GM12875 (cell line): ENCODE data around the gene SREBF1.

Source experiments
- H3K4me3 ChIP-seq: one replicate; pipeline ENCODE4 v1.5.1; 2011; ENCODE audit warnings: low read depth, low read length, control low read depth
- CTCF ChIP-seq: IDR thresholded peaks from 2 replicates; pipeline ENCODE4 v1.5.1; 2011; ENCODE audit warnings: low read depth, mild to moderate bottlenecking, control low read depth, inconsistent platforms, low read length, moderate library complexity, borderline replicate concordance; ENCODE audit not compliant: insufficient read depth

Gene SREBF1

DNA sequence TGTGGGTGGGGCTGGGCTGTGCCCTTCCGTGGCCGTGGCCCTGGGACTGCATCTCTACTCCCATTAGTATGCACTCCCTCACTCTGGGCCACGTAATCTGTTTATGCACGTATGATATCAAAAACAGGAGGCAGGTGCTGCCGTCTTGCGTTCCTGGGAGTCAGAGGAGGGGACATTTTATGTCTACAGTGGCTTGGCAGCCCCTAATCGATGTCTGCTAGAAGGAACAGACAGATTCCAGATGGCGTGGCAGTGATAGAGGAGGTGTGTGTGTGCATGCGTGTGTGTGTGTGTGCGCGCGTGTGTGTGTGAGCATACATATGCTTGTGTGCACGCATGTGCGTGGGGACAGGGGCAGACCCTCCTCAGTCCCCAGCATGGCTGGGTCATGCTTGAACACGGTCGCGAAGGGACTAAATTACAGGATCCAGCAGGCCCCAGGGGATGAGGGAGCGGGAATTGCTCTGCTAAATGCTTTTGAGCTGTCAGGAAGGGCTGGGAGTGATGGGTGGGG, 44.7 kb downstream of the SREBF1 start:
- TF ChIP-seq CTCF, result no peak
- H3K4me3 ChIP-seq, result no peak overlapping the region

GRCh38 chr17:17790637-17791464, 45.9 kb downstream of the SREBF1 start:
- H3K4me3 ChIP-seq, result no peak overlapping the region
- TF ChIP-seq CTCF, result no peak

GRCh38 chr17:17789828-17790636, 46.8 kb downstream of the SREBF1 start:
- no peak for TF ChIP-seq CTCF
- no peak overlapping the region for H3K4me3 ChIP-seq

DNA sequence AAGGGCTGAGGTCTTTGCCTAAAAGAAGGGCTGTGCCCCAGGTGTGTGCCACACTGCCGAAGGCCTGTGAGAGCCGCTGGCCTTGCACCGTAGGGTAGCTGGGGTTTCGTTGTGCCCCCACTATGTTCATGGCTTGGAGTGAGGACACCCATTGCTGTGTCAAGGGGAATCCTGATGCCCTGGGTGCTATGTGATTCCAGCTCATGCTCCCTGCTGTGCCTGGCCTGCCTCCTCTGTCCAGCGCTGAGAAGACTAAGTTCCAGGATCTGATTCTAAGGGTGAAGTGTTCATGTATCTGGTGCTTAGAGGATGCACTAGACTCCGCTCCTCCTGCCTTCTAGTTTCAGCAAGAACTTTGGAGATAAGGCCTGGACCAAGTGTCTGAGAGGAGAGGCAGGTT, 47.4 kb downstream of the SREBF1 start:
- H3K4me3 ChIP-seq, result no peak overlapping the region
- TF ChIP-seq CTCF, result no peak

GRCh38 chr17:17788967-17789366, 47.8 kb downstream of the SREBF1 start:
- H3K4me3 ChIP-seq, result no peak overlapping the region
- TF ChIP-seq CTCF, result no peak

DNA sequence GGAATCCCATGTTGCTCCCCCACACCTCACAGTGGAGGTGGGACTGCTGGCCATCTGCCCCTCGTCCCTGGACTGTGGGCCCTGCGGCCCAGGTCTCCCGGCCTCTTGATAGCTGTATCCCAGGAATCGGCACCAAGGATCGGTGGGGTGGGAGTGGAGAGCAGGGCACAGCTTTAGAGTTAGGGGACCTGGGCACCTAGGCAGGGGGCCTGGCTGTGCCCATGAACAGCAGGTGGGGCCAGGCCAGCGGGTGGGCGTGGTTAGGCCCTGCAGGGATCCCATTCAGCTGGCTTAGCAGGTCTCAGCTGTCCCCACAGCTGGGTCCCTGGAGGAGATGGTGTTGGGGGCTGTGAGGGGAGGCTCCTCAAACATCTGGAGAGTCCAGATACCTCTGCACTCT, 49.2 kb downstream of the SREBF1 start:
- no peak overlapping the region for H3K4me3 ChIP-seq
- no peak for TF ChIP-seq CTCF
